ENCODE measurements around the gene P3H3.
"Not testable (repeated sequence)": the region's sequence is repeated elsewhere in the genome, so short reads cannot be mapped to it uniquely, and the experiment has no call there.

Gene P3H3

DNA sequence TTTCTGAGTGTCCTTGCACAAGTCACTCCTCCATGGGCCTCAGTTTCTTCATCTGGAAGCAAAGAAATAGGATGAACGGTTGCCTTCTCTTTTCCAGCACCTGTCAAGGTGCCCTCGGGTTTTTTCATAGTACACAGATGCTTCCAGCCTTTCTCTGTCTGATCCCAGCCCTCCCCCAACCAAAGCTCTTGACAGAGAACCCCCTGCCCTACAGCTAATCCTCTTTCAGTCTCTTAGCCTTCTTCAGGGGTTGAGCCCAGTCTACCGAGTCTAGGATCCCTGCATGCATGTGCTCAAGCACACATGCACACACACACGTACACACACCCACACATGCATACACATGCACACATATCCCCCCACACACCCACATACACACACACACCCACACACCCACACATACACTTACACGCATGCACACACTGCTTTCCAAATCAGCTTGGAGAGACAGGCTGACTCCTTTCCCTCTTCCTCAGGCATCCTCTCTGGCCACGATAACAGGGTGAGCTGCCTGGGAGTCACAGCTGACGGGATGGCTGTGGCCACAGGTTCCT, 18.2 kb downstream of the P3H3 start:
- no peak for DNase-seq

DNA sequence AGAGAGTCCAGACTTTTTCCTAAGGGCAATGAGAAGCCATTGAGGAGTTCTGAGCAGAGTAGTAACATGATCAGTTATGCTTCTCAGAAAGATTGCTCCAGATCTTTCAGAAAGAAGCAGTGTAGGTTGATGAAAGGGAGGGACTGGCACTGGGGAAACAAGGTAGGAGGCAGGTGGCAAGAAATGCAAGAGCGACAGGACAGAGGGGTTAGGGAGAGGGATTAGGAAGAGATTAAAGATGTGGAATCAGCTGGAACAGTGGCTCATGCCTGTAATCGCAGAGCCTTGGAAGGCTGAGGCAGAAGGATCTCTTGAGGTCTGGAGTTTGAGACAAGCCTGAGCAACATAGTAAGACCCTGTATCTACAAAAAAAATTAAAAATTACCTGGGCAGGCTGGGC, 19.5 kb downstream of the P3H3 start:
- no peak for DNase-seq

DNA sequence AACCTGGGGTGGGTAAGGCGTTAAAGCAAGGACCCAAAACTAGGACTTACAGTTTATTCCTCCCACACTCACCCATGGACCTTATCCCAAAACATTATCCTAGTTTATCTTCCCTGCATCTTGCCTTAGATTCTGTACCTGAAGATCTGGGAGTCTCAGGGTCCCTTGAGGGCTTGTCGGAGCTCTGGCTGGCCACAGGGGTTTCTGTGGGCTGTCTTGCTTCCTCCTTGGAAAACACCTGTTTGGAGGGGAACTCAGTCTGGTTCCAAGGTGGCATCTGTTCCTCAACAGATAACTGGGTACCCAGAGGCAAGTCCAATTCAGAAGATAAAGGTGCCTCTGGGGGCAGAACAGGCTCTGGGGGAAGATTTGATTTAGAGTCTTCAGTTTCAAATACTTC, 21.2 kb downstream of the P3H3 start:
- DNase-seq = no peak

DNA sequence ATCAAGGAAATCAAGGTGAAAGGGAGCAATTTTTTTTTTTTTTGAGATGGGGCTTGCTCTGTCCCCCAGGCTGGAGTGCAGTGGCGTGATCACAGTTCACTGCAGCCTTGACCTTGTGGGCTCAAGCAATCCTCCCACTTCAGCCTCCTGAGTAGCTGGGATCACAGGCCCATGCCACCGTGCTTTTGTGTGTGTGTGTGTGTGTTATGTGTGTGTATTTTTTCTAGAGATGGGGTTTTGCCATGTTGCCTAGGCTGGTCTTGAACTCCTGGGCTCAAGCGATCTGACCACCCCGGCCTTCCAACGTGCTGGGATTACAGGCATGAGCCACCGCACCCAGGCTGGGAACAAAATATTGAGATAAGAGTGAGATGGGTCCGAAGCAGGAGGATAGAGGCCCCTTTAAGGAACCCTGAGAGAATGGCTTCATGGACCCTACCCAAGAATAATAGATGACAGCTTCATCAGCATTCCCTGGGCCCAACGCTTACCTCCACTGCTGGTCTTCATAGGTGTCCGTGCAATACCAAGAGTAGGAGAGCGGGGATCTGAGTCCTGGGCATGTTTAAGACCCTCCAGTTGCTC, 21.9 kb downstream of the P3H3 start:
- no peak for DNase-seq

DNA sequence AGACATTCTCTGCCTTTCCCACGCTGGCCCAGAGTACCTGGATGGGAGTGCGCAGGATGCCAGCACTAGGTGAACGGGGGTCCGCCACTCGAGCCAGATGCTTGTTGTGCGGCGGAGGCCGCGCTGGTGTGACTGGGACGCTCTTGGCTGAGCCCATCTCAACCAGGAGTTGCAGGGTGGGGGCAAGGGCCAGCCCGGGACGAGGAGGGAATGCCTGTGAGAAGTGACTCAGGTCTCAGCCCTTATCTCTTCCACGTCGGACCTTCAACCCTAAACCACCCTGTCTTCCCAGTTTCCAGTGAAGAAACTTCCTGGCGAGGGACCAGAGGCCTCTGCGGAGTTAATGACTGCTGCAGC, 22.6 kb downstream of the P3H3 start:
- DNase-seq = no peak

DNA sequence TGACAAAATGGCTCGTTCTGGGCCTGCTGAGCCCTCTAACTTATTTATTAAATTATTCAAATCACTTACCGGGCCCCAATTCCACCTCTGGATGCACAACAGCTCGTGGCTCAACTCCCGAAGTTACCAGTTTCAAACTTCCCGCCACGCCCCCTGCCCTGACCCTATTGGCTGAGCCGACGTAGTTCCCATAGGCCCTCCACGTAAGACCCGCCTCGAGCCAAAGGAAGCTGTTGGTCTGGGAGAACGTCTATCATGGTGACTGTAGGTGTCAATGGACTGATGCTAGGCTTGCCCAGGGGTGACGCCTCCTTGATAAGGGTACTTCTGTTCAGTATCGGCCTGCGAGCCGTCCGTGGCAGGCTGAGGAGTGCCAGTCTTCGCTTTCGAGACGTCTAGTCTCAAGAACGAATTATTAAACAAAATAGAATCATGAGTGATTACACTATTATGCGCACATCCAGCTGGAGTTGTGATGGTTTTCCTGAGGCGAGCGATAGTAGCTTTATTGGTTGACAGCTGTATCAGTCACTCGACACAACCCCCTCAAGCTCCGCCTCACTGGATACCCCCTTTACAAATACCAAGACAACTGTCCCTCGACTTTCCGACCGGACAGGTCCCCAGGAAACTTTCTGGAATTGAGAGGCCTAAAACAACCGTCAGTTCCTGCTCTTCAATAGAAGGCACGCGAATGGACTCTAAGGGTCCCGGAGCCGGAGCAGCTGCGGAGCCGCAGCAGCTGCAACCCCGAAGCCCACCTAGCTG, 23.1 kb downstream of the P3H3 start, which contains the start of gene CDCA3:
Gene CDCA3 (minus strand): TSS at position 134 of the 768 bp plus-strand sequence. CDS start 334 bp downstream, outside the sequence.
- DNase-seq = peak; percentile 97

DNA sequence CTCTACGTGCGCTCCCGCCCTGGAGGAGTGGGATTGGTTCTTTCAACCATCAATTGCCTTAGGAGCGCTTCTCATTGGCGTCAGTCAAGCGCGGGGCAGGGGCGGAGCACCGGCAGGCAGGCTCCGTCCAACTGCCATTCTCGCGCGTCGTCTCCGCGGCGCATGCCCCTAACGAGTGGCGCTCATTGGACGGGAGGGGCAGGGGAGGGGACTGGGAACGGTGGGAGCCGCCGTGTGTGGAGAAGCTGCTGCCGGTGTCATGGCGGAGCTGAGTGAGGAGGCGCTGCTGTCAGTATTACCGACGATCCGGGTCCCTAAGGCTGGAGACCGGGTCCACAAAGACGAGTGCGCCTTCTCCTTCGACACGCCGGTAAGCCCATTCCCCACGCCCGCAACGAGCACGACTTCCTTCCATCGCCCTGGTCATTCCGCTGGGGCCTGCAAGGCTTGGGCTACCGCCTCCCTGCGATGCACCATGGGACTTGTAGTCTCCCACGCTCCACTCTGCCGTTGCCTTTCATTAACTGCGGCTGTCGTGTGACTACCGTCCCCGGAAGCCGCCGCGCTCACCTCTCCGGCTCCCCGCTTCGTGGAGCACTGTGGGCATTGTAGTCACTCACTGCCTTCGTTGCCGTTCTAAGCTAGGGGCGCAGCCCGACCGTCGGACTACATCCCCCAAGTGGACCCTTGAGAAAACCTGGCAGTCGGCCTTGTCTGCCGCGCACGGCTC, 23.9 kb downstream of the P3H3 start, which contains the start of gene USP5:
Gene USP5 (plus strand): TSS at position 230 of the 730 bp plus-strand sequence. CDS start 30 bp downstream, at position 260.
- DNase-seq = peak; percentile 98

DNA sequence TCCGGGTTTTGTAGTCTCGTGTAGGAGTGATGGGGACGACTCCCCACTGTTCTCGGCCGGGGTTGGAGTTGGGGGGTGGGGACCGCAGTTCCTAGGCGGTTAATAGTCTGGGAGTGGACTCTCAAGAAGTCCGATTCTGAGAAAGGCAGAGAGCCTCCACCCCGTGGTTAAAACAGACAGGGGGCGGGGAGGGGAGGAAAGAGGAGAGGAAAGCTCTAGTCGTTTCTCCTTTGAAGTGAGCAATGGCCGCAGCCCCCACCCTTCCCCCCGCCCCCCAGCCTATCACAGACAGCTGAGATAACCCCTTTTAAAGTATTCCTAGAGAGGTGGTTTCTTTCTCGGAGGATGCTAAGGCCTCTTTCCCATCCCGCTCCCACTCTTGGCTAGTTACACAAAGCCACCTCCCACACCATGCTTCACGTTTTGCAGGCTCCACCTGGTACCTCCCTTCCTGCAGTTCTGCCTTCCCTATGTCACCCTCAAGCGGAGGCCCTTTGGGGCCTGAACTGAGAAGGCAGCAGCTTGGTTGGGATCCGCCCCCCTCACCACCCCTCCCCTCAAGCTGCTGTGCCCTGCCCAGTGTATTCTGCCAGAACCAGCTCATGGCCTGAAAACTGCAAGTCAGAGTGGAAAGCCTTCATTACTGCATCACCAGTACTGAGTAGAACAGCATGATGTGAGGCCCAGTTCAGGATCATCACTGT, 24.6 kb downstream of the P3H3 start:
- DNase-seq = no peak

DNA sequence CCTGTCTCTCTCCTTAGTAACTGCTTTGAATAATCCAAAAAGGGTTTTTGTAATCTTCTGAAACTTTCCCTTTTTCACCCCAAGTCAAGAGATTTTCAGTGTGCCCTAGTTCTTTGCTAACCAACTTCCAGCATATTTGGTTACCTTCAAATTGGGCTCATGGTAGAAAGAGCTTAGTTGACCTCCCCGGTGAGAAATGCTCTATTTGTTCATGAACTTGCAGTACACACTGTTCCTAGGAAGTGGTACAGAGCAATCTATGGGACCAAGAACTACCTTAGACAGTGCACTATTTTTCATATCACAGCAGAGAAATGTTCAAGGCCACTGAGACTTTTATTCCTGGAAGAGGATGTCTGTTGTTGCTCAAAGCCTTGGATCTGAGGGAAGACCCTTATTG, 25.4 kb downstream of the P3H3 start:
- no peak for DNase-seq

DNA sequence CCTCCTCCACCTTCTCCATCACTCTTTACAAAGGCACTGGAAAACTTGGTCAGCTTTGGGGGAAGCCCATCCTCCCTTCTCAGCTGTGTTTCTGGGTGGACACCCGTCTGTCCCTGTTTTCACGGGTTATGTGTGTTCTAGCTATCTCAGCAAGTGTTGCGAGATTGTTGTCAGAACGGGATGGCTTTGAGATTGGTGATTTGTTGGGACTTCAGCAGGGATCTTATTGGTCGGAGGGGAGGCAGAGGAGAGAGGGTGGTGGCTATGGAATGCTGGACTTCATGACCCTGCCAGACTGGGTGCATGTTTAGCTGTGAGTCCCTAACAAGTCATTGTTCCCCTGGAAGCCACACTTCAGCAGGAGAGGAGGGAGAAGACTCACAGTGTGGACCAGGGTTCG, 25.8 kb downstream of the P3H3 start:
- no peak for DNase-seq

DNA sequence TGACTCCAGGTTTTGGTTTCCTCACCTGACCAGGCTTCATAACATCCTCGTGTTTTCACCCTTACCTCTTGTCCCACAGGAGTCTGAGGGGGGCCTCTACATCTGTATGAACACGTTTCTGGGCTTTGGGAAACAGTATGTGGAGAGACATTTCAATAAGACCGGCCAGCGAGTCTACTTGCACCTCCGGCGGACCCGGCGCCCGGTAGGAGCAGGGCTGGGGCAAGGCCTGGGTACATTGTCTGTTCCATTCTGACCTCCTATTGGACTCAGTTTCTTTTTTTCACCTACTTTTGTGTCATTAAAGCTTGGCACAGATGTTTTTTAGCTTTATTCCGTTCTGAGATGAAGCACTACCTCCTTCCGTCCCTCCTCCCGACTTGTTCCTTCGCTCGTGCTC, 27.1 kb downstream of the P3H3 start:
- DNase-seq = no peak

DNA sequence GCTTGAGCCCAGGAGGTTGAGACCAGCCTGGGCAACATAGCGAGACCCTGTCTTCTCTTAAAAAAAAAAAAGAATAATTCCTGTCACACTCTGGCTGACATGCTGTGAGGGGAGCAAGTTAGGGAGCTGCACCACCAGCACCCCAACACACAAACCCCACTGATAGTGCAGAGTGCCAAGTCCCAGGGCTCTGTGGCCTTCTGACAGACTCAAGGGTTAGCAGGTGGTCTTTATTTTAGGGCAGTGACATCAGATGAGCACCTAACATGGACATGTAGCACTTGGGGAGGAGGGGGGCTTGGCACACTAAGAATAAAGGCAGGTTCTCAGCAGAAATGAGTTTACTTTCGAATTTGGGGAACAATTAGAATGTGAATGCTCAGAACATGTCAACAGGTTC, 30.6 kb downstream of the P3H3 start:
- no peak for DNase-seq

DNA sequence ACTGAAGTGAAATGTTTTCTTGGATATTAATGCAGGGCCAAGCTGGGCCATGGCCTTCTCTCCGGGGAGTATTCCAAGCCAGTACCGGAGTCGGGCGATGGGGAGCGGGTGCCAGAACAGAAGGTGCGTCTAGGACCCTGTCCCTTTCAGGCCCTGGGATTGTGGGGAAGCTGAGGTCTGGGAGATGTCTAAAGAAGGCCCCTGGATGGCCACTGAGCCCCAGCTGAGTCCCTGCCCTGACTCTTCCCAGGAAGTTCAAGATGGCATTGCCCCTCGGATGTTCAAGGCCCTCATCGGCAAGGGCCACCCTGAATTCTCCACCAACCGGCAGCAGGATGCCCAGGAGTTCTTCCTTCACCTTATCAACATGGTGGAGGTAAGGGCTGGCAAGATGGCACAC, 31.9 kb downstream of the P3H3 start:
- no peak for DNase-seq

DNA sequence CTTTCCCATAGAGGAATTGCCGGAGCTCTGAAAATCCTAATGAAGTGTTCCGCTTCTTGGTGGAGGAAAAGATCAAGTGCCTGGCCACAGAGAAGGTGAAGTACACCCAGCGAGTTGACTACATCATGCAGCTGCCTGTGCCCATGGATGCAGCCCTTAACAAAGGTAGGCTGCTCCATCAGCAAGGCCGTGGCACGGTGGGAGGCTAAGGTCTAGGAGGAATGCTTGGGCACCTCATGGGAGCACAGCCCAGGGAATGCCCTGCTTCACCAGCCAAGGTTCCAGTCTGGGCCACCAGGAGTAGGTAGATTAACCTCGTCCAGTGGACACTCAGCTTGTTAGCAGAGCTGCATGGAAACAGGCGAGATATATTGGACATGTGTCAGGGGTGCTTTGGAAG, 32.7 kb downstream of the P3H3 start:
- DNase-seq = no peak

DNA sequence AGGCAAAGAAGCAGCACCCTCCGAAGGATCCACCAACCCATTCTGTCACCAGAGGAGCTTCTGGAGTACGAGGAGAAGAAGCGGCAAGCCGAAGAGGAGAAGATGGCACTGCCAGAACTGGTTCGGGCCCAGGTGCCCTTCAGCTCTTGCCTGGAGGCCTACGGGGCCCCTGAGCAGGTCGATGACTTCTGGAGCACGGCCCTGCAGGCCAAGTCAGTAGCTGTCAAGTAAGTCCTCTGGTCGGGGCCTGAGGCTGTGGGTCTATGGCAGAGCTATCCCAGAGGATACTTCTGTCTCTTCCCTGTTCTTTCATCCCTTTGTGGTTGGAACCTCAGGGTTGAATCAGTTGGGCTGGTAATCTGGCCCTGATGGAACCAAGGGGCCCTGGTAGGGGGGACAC, 33.2 kb downstream of the P3H3 start:
- no peak for DNase-seq

DNA sequence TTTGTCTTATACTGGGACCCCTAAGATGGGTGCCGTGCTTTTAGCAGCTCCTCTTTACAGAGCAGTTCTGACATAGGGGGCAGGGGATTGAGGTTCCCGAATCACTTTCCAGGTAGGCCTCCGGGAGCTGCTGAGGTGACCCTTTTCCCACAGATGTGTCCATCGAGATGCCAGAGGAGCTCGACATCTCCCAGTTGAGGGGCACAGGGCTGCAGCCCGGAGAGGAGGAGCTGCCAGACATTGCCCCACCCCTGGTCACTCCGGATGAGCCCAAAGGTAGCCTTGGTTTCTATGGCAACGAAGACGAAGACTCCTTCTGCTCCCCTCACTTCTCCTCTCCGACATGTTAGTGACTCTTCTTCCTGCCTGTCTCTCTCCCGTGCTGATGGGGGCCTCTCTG, 34.8 kb downstream of the P3H3 start:
- DNase-seq = no peak

DNA sequence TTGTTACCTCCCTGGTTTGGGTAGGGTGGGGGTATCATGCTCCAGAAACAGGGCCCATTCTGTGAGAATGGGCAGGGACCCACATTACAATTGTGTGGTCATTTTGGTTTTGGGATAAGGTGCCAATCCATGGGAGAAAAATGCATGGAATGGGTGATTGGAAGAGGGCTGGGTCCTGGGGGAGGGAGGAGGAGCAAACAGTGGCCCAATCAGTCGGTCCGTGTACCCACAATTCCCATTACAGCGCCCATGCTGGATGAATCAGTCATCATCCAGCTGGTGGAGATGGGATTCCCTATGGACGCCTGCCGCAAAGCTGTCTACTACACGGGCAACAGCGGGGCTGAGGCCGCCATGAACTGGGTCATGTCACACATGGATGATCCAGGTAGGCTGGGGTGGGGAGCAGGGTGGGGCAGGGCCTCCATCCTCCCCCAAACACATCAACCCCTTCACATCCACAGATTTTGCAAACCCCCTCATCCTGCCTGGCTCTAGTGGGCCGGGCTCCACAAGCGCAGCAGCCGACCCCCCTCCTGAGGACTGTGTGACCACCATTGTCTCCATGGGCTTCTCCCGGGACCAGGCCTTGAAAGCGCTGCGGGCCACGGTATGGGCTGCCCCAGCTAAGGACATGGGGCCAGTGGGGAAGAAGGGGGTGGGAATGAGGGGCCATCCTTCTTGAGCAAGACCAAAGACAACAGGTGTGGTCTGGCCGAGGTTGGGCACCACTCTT, 35.5 kb downstream of the P3H3 start:
- DNase-seq = no peak

DNA sequence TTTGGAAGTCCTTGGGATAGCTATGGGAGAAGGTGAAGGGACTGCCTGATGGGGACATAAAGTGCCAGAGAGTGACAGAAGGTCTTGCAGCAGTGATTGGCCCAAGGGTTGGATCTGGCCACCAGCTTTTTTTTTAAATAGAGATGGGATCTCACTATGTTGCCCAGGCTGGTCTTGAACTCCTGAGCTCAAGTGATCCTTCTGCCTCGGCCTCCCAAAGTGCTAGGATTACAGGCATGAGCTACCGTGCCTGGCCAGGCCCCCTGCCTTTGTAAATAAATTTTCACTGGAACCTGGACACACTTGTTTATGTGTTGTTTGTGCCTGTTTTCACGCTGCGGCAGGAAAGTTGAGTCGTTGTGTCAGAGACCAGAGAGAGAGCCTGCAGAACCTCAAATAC, 37.1 kb downstream of the P3H3 start:
- not testable (repeated sequence) for DNase-seq

DNA sequence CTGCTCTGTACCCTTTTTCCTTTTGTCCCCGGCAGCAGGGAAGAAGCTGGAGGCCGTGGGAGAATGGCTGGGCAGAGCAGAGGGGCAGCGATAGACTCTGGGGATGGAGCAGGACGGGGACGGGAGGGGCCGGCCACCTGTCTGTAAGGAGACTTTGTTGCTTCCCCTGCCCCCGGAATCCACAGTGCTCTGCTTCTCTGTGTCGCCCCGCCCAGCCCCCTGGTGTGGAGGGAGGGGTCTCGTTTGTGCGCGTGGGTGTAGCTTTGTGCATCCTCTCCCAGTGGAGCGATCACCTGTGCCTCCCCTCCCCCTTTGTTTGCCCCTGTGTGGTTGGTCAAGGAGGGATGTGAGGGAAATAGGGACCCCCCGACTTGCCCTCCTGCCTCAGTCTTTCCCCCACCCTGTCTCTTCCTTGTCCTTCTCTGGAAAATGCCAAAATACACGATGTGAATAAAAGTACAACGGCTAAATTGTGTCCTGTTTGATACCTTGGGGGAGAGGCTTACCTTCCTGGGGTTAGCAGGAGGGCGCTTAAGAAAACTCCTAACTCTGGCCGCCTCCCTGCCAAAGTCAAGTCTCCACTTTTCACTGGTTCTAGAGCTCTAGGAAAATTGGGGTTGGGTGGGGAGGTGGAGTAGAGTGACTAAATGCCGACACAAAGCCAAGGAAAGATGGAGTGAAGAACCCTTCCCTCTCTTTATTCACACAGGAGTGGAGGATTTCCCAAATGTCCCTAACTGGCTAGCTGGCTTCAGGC, 38.1 kb downstream of the P3H3 start:
- no peak for DNase-seq

DNA sequence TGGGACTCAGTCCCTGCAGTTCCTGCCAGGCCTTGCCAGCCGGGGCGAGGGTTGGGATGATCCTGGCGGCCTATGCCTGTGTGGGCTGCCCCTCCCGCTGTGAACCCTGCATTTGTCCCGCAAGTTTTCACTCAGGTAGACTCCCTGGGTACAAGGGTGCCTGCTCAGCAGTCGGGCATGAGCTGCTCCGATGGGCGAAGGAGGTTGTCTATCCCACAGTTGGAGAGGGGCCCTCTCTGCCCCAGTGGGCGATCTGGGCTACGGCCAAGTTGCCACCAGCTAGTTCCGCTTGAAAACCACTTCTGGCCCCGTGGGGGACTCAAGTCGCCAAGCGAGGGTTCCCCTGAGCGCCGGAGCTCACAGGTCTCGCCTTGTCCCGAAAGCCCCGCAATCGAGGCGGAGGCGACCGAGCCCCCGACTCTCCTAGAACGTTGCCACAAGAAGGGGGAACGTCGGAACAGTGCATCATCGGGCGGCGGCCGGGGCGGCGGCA, 38.8 kb downstream of the P3H3 start:
- no peak for DNase-seq
